Cortex of kidney (tissue), 1 donor: ENCODE results near the gene ATG3.
"Not testable (repeated sequence)": the region's sequence is repeated elsewhere in the genome, so short reads cannot be mapped to it uniquely, and the experiment has no call there.

Experiments
- DNase-seq: peaks from one replicate; lab custom pipeline; 2025; lab: John Stamatoyannopoulos, UW

The ATG3 gene

DNA sequence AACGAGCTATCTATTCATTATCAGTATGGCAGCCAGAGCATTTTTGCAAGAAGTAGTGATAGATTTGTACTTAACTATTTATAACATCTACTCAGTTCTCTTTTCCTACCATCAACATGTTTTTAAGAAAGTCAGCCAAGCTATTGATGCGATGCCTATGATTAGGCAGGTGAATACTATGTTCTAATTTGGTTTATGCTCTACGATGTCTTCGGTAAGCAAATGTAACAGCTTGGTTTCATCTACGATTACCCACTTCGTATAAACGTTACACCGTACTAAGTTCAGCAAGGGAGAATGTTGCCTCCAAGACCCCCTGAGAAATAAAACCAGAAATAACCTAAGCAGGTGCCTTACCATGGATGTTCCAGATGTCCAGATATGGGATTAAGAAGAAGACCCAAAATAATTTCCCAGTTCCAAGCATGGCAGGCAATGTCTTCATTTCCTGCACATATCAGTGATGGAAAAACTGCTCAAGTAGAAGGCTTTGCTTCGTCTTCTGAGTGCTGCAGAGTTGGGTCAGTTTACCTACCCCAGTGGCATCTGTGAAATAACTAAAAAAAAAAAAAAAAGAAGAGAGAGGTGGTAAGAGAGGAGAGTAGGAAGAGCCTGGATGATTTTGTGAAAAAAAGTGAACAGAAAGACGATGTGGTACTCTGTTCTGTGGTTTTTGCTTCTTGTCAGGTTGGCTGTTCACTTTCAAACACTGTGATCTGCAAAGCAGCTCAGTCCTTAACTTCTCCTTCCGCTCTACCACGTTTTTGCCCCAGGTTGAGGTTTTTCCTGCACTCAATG lies 62.6 kb downstream of the ATG3 start, which contains the start of gene BTLA:
Gene BTLA (minus strand): TSS at position 559 of the 798 bp plus-strand sequence. CDS start 114 bp downstream, at position 445.
- DNase-seq, result no peak

DNA sequence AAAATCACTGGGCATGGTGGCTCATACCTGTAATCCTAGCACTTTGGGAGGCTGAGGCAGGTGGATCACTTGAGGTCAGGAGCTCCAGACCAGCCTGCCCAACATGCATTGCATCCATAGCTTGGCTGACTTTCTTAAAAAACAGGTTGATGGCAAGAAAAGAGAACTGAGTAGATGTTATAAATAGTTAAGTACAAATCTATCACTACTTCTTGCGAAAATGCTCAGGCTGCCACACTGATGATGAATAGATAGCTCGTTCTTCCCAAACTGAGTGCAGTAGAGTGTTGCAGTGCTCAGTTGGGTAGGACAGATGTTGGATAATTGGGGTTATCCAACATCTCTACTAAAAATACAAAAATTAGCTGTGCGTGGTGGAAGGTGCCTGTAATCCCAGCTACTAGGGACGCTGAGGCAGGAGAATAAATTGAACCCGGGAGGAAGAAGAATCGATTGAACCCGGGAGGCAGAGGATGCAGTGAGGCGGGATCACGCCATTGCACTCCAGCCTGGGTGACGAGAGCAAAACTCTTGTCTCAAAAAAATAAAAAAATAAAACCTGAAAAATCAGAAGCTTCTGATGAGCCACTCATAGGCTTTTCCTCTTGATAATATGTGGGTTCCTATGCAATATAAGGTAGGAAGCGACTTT lies 63.7 kb downstream of the ATG3 start:
- no peak for DNase-seq

DNA sequence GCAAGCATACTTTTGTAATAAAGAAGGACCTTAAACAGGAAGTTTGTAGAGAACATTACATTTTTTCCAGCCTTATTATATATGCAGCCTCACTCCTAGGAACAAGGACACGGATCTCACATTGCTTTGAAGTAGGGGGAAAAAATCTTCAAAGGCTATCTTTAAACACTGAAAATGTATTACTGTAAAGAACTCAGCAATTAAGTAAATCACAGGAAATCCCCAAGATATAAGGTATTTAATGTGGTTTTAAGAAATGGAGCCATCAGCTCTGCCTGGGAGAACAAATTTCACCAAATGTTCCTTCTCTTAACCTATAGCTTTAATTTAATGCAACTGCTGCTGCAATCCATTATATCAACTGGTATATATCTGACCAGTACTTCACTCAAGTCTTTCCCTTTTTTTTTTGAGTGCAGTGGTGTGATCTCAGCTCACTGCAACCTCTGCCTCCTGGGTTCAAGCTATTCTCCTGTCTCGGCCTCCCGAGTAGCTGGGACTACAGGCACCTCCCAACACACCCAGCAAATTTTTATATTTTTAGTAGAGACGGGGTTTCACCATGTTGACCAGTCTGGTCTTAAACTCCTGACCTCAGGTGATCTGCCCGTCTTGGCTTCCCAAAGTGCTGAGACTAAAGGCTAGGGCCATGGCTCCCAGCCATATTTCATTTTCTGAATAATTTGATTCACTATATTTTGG lies 65.2 kb downstream of the ATG3 start:
- DNase-seq, result no peak

DNA sequence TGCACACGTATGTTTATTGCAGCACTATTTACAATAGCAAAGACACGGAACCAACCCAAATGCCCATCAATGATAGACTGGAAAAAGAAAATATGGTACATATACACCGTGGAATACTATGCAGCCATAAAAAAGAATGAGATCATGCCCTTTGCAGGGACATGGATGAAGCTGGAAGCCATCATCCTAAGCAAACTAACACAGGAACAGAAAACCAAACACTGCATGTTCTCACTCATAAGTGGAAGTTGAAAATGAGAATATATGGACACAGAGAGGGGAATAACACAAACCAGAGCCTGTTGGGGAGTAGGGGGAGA lies 67.4 kb downstream of the ATG3 start:
- not testable (repeated sequence) for DNase-seq

DNA sequence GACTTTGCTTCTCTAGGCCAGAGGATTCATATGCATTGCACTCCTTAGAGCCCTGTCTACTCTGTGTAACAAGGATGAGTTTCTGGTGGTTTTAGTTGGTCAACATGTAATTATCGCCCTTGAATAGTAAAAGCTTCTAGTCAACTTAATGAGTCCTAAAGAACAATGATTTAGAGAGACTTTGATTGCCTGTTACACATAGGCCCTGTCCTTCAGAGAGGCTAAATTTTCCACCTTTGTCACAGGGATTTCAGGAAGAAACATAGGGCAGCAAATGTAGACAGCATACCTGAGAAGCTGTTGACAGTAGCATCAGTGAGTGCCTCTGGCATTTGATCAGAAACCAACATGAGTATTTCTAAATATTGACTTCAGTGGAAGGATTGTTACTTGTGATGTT lies 69.6 kb downstream of the ATG3 start:
- no peak for DNase-seq

DNA sequence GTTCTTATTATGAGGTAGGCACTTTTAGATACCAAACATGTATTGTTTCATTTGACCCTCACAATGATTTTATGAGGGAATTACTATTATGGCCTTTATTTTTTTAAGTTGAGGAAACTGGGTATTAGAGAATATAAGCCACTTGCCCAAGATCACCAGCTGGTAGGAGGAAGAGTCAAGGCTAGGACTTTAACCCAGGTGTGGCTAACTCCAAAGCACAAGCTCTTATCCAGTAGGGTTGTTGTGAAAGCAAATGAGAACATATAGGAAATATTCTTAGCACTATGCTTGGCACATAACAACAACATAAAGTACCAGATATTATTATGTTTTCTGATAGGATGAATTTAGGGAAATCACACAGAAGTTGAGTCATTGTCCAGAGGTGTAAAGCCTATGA lies 70.4 kb downstream of the ATG3 start:
- no peak for DNase-seq

DNA sequence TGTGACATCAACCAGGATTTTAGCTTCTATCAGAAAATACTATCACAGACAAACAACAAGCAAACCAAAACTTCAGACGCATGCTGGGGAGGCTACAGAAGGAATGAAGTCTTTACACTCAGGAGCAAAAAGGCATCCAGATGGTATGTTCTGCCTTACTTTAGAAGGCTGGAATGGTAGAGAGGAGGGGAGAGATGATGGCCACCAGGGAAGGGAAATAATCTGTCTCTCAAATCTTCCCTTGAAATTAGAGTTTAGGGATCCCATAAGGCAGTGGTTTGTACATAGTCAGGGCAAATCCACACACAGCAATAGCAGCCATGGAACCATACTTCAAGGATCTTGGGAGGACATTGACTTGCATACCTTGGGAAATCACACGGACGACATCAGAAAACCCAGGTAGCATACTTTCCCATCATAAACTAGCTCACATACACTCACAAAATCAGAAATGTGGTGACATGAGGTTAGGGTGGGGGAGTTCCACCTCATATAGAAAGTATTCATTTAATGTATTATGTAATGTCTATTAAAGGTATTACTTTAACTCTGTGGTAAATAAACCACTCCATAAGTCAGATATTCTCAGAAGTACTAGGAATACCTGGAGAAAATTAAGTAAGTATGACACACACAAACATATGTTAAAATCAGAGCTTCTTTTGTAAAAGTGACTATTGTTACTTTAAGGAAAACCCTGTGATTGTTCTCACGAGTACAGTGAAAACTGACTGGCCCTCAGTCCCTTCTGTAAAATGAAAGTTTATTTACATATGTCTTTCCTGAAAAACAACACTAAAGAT lies 71.9 kb downstream of the ATG3 start:
- DNase-seq, result no peak

DNA sequence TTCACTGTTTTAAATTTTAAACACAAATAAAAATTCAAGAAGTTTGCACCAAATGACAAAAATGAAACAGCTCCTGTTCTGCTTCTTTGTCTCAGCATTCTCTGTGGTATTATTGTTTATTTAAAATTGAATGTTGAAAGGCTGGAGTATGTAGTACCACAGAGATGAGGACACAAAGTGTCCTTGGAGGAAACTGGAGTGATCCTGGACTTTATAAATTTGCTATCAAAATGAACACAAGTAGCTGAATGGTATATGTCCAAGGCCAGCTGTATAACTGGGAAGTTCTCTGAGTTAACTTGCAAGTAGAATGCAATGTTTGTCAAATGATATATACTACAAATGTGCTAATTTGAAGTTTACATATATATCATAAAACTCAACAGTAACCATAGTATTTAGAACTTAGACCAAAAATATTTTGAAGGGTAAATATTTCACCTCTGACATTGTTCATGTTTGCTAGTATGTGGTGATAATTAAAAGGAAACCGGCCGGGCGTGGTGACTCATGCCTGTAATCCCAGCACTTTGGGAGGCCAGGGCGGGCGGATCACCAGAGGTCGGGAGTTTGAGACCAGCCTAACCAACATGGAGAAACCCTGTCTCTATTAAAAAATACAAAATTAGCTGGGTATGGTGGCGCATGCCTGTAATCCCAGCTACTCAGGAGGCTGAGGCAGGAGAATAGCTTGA lies 74.8 kb downstream of the ATG3 start:
- no peak for DNase-seq

DNA sequence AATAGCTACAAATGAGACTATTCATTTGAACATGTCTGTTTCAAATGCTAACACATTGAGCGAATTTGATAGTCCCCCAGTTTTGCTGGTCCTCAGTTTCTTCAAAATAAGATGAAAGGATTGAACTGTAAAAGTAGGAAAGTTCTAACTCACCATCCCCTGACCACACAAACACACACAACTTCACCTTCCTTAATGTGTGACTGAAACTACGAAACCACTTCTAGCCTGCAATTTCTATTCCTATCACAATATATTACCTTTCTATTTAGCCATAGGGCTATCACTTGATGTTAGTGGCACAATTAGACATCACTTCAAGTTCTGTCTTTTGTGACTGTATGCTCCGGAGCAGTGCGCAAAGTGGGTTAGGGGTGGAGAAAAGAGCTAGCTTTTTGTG lies 77.4 kb downstream of the ATG3 start:
- DNase-seq, result no peak

DNA sequence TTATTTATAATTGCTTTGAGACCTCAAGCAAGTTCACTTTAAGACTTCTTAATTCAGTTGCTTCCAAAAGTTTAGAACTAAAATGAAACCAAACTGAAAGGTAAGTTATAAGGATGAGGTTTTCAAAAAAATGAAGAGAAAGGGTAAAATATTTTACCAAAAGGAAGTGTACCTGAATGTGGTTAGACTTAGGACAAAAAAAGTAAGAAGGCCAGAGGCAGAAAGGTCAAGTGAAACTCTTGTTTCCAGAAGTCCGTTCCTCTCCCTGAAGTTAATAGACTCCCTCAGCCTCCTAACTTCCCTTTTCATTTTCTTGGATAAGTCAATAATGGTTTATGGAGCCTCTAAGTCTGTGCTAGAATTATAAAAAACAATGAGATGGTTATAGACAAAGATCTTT lies 79.1 kb downstream of the ATG3 start:
- no peak for DNase-seq
